AG09309 (cell line): ENCODE results near the gene LGALS3BP.

Source experiments
- DNase-seq: peaks from one replicate; pipeline ENCODE4 v3.0.0-alpha.2; 2010; ENCODE audit warnings: low read depth
- H3K4me3 ChIP-seq: 2 replicates; pipeline ENCODE4 v1.5.1; 2011; ENCODE audit warnings: mild to moderate bottlenecking, low read depth, low read length, moderate library complexity; ENCODE audit not compliant: control insufficient read depth
- TF ChIP-seq, protein P1 (sequence below): IDR thresholded peaks from 2 replicates; pipeline ENCODE4 v1.5.1; 2011; ENCODE audit warnings: mild to moderate bottlenecking, low read depth, low read length, inconsistent platforms; ENCODE audit not compliant: insufficient read depth, control insufficient read depth; ENCODE audit errors: missing control alignments

Gene LGALS3BP

DNA sequence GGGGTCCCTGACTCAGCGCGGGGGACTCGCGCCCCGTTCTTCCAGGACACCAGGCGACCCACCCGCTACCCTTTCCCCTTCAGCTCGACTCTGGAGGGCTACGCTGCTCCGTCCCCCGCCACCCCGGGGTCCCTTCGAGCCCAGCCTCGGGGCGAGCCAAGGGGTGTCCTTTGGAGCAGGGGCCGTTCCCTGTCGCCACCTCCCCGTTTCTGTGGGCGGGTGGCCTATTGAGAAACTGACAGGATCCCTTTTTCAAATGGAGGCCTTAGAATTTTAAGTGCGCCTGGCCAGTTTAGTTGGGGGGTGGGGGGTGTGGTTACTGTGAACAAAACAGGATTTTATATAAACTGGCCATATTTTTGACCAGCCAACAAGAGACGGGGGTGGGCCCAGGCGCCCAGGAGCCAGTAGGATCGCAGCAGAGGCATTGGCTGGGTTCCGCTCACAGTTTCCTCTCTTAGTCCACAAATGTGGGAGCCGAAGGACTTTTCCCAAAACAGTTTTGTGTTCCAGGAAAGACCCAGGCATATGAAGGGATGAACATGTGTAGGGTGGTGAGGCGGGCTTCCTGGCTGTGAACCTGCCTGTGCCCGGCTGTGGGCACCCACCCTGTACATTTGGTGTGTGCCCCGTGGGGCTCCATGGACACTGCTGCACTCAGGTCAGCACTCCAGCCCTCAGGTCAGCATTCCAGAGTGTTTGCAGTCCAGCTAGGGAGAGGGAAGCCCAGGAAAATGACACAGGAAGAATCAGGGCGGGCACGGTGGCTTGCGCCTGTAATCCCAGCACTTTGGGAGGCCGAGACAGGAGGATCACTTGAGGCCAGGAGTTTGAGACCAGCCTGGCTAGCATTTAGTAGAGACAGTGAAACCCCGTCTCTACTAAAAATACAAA is 53.8 kb downstream of the LGALS3BP start:
- TF ChIP-seq, protein P1, sequence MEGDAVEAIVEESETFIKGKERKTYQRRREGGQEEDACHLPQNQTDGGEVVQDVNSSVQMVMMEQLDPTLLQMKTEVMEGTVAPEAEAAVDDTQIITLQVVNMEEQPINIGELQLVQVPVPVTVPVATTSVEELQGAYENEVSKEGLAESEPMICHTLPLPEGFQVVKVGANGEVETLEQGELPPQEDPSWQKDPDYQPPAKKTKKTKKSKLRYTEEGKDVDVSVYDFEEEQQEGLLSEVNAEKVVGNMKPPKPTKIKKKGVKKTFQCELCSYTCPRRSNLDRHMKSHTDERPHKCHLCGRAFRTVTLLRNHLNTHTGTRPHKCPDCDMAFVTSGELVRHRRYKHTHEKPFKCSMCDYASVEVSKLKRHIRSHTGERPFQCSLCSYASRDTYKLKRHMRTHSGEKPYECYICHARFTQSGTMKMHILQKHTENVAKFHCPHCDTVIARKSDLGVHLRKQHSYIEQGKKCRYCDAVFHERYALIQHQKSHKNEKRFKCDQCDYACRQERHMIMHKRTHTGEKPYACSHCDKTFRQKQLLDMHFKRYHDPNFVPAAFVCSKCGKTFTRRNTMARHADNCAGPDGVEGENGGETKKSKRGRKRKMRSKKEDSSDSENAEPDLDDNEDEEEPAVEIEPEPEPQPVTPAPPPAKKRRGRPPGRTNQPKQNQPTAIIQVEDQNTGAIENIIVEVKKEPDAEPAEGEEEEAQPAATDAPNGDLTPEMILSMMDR: no peak
- H3K4me3 ChIP-seq: peak overlapping the region; percentile 97
- DNase-seq: peak; percentile 69

DNA sequence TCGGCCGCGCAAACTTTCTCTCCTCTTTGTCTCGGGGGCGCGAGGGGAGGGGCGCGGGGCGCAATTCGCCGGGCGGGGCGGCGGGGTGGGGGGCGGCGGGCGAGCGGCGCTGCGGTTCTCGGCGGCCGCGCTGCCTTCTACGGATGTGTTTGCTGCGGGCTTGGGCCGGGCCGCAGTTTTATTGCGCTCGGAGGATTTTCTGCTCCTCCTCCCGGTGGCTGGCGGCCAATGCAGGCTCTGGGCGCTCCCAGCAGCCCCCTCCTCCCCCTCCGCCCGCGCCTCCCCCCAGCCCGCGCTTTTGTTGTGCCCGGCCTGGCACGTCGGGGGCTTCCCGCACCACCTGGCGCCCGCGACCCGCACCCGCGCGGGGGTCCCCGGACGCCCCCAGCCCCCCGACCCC is 54.5 kb downstream of the LGALS3BP start, which contains the start of gene TIMP2:
TIMP2 (minus strand) TSS at position 154 of the 400 bp plus-strand sequence. CDS start 299 bp downstream, outside the sequence.
- TF ChIP-seq, protein P1: peak; percentile 3
- peak; percentile 49 for DNase-seq
- H3K4me3 ChIP-seq: peak within 1 kb of the TSS; percentile 97

DNA sequence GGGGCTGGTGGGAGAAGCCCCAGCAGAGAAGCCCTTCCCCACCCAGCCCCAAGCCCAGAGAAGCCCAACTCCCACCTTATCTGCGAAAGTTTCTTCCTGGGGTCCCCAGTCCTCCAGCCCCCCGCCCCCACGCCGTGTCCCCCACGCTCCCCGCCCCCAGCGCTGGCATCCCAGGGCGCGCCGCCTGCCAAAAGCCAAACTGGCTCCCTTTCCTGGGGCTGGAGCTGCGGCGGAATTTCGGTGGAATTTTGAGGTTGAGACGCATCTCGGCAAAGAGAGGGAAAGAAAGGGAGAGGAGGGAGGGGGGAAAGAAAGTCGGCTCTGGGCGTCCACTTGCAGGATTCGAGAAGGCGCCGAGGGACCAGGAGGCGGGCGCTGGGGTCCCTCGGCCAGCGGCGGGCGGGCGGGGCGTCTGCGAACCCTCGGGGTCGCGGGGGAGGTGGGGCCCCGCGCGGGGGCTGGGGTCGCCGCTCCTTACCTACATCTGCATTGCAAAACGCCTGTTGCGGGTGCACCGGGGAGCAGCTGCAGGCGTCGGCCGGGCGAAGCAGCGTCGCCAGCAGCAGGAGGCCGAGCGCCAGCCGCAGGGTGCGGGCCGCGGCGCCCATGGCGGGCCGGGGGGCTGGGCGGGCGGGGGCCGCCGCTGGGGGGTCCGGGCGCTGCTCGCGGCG is 55.1 kb downstream of the LGALS3BP start:
- no peak for DNase-seq

GRCh38 chr17:78923660-78924453 is 55.9 kb downstream of the LGALS3BP start:
- peak overlapping the region; percentile 97 for H3K4me3 ChIP-seq

More for the DNA sequence above, 55.1 kb downstream of the LGALS3BP start:
- peak overlapping the region; percentile 97 for H3K4me3 ChIP-seq
- TF ChIP-seq, protein P1: no peak

GRCh38 chr17:78922816-78923498 is 56.8 kb downstream of the LGALS3BP start:
- DNase-seq: no peak
- TF ChIP-seq, protein P1: no peak
- peak overlapping the region; percentile 97 for H3K4me3 ChIP-seq

More at GRCh38 chr17:78923660-78924453, 55.9 kb downstream of the LGALS3BP start:
- TF ChIP-seq, protein P1: no peak
- DNase-seq: no peak

- no peak overlapping the region for H3K4me3 ChIP-seq
- DNase-seq: no peak
- TF ChIP-seq, protein P1: no peak
These were observed 58.2 kb downstream of the LGALS3BP start for GRCh38 chr17:78921437-78921971.
